Nephron progenitor cell (in vitro differentiated cells): ENCODE measurements around the gene DLK1.
A peak's percentile ranks its signal among the peaks of the same experiment; 100 is the strongest.

Experiments used
- DNase-seq: peaks from one replicate; pipeline ENCODE4 v3.0.0; 2021
- H3K27ac Mint-ChIP-seq: 2 replicates; pipeline ENCODE4 v1.8.0; 2021; ENCODE audit warnings: mild to moderate bottlenecking, moderate library complexity, mixed read lengths
- H3K27me3 Mint-ChIP-seq: 2 replicates; pipeline ENCODE4 v1.8.0; 2021; ENCODE audit warnings: mild to moderate bottlenecking, low read depth, mixed read lengths; ENCODE audit not compliant: poor library complexity
- H3K36me3 Mint-ChIP-seq: 2 replicates; pipeline ENCODE4 v1.8.0; 2021; ENCODE audit warnings: low read depth, mixed read lengths
- H3K4me1 Mint-ChIP-seq: 2 replicates; pipeline ENCODE4 v1.8.0; 2021; ENCODE audit warnings: mixed read lengths
- H3K4me3 Mint-ChIP-seq: 2 replicates; pipeline ENCODE4 v1.8.0; 2021; ENCODE audit warnings: mild to moderate bottlenecking, moderate library complexity, mixed read lengths
- H3K9me3 Mint-ChIP-seq: 2 replicates; pipeline ENCODE4 v1.8.0; 2021; ENCODE audit warnings: mild to moderate bottlenecking, moderate library complexity, mixed read lengths
- CTCF ChIP-seq: fragments of 200-600 bp; sonication (generic); IDR thresholded peaks from 2 replicates; pipeline ENCODE4 v1.5.0; 2021; ENCODE audit warnings: antibody characterized with exemption

DLK1 gene

GRCh38 chr14:100709289-100710284 is 17.1 kb upstream of the DLK1 start:
- no peak for TF ChIP-seq CTCF
- Mint-ChIP-seq H3K9me3 (no peaks in the 10 kb centered on the region), H3K4me3 (peak overlapping the region; percentile 77), H3K36me3 (no peaks in the 10 kb centered on the region), H3K27ac (no peak overlapping the region), H3K4me1 (peaks cover 63% of the 10 kb centered on the region), H3K27me3 (peaks cover 30% of the 10 kb centered on the region)
- DNase-seq = peak; percentile 67

- Mint-ChIP-seq H3K27me3 (peaks cover 30% of the 10 kb centered on the region), H3K9me3 (no peaks in the 10 kb centered on the region), H3K36me3 (no peaks in the 10 kb centered on the region), H3K4me3 (peak overlapping the region; percentile 48), H3K4me1 (peaks cover 63% of the 10 kb centered on the region), H3K27ac (no peak overlapping the region)
- DNase-seq = no peak
- no peak for TF ChIP-seq CTCF
These were observed 16.3 kb upstream of the DLK1 start for GRCh38 chr14:100710391-100710790.

GRCh38 chr14:100710826-100711462 is 15.7 kb upstream of the DLK1 start:
- Mint-ChIP-seq H3K27ac (no peak overlapping the region), H3K9me3 (peaks cover 3% of the 10 kb centered on the region), H3K4me1 (peaks cover 68% of the 10 kb centered on the region), H3K4me3 (peak overlapping the region; percentile 48), H3K27me3 (peaks cover 30% of the 10 kb centered on the region), H3K36me3 (no peaks in the 10 kb centered on the region)
- no peak for TF ChIP-seq CTCF
- no peak for DNase-seq

GRCh38 chr14:100711493-100711892 is 15.2 kb upstream of the DLK1 start:
- peaks cover 66% of the 10 kb centered on the region for H3K4me1 Mint-ChIP-seq
- TF ChIP-seq CTCF = no peak
- H3K4me3 Mint-ChIP-seq = no peak overlapping the region
- H3K36me3 Mint-ChIP-seq = no peaks in the 10 kb centered on the region
- no peak for DNase-seq
- H3K9me3 Mint-ChIP-seq = peaks cover 9% of the 10 kb centered on the region
- H3K27ac Mint-ChIP-seq = no peak overlapping the region
- H3K27me3 Mint-ChIP-seq = peaks cover 33% of the 10 kb centered on the region

- Mint-ChIP-seq H3K9me3 (peaks cover 15% of the 10 kb centered on the region), H3K36me3 (no peaks in the 10 kb centered on the region), H3K27me3 (peaks cover 33% of the 10 kb centered on the region), H3K4me1 (peaks cover 63% of the 10 kb centered on the region), H3K27ac (no peak overlapping the region), H3K4me3 (no peak overlapping the region)
- DNase-seq = no peak
- TF ChIP-seq CTCF = no peak
These were observed 14.2 kb upstream of the DLK1 start for GRCh38 chr14:100712490-100712889.
